Trophoblast cell (in vitro differentiated cells and primary cell): ENCODE measurements around the gene GNAO1.
A peak's percentile ranks its signal among the peaks of the same experiment; 100 is the strongest.

Source experiments
- DNase-seq, 2 donors: peaks; one replicate each; pipeline ENCODE4 v3.0.0-alpha.2; 2016
- H2AFZ ChIP-seq: 2 replicates; pipeline ENCODE4 v1.6.1; 2013; ENCODE audit warnings: low read length, moderate library complexity, mild to moderate bottlenecking; ENCODE audit not compliant: insufficient read depth, poor library complexity
- H2AK5ac ChIP-seq: 2 replicates; pipeline ENCODE4 v1.6.1; 2013; ENCODE audit warnings: mild to moderate bottlenecking, low read length
- H2BK120ac ChIP-seq: 2 replicates; pipeline ENCODE4 v1.6.1; 2013; ENCODE audit warnings: low read length, mild to moderate bottlenecking, moderate library complexity; ENCODE audit not compliant: insufficient read depth, poor library complexity
- H2BK12ac ChIP-seq: 2 replicates; pipeline ENCODE4 v1.6.1; 2013; ENCODE audit warnings: mild to moderate bottlenecking, low read length, moderate library complexity
- H2BK5ac ChIP-seq: 2 replicates; pipeline ENCODE4 v1.6.1; 2013; ENCODE audit warnings: low read length, low read depth, moderate library complexity, mild to moderate bottlenecking; ENCODE audit not compliant: poor library complexity
- H3K14ac ChIP-seq: 2 replicates; pipeline ENCODE4 v1.6.1; 2013; ENCODE audit warnings: mild to moderate bottlenecking, low read length
- H3K18ac ChIP-seq: 2 replicates; pipeline ENCODE4 v1.6.1; 2013; ENCODE audit warnings: mild to moderate bottlenecking, low read length
- H3K23ac ChIP-seq: 2 replicates; pipeline ENCODE4 v1.6.1; 2013; ENCODE audit warnings: low read length
- H3K27ac ChIP-seq: 2 replicates; pipeline ENCODE4 v1.5.1; 2013; ENCODE audit warnings: low read depth, mild to moderate bottlenecking, inconsistent platforms, low read length, moderate library complexity
- H3K27me3 ChIP-seq: 2 replicates; pipeline ENCODE4 v1.6.1; 2013; ENCODE audit warnings: inconsistent platforms, mild to moderate bottlenecking, low read length, moderate library complexity; ENCODE audit not compliant: insufficient read depth
- H3K36me3 ChIP-seq, 2 experiments: 1 replicate in 1 of 2; 2 replicates in 1 of 2; pipeline ENCODE4 v1.6.1; 2013; ENCODE audit warnings: low read length in 2 of 2, mild to moderate bottlenecking in 2 of 2, moderate library complexity in 1 of 2; ENCODE audit not compliant: insufficient read depth in 2 of 2, control insufficient read depth in 1 of 2
- H3K4ac ChIP-seq: 2 replicates; pipeline ENCODE4 v1.6.1; 2013; ENCODE audit warnings: low read depth, mild to moderate bottlenecking, low read length, moderate library complexity
- H3K4me1 ChIP-seq, 2 experiments: 1 replicate in 1 of 2; 2 replicates in 1 of 2; pipeline ENCODE4 v1.6.1; 2013; ENCODE audit warnings: low read length in 2 of 2, mild to moderate bottlenecking in 2 of 2, moderate library complexity in 1 of 2; ENCODE audit not compliant: insufficient read depth in 2 of 2, control insufficient read depth in 1 of 2
- H3K4me2 ChIP-seq: 2 replicates; pipeline ENCODE4 v1.6.1; 2013; ENCODE audit warnings: inconsistent platforms, mild to moderate bottlenecking, low read length, moderate library complexity
- H3K4me3 ChIP-seq: 2 replicates; pipeline ENCODE4 v1.5.1; 2013; ENCODE audit warnings: mild to moderate bottlenecking, low read depth, low read length, inconsistent platforms
- H3K79me1 ChIP-seq: one replicate; pipeline ENCODE4 v1.6.1; 2013; ENCODE audit warnings: low read length
- H3K79me2 ChIP-seq: 2 replicates; pipeline ENCODE4 v1.6.1; 2013; ENCODE audit warnings: low read length, mild to moderate bottlenecking; ENCODE audit not compliant: control insufficient read depth, insufficient read depth, poor library complexity
- H3K9ac ChIP-seq: 2 replicates; pipeline ENCODE4 v1.6.1; 2013; ENCODE audit warnings: mild to moderate bottlenecking, low read length
- H3K9me3 ChIP-seq: 2 replicates; pipeline ENCODE4 v1.6.1; 2013; ENCODE audit warnings: low read depth, mild to moderate bottlenecking, control low read depth, inconsistent platforms, low read length; ENCODE audit not compliant: insufficient read depth
- H4K12ac ChIP-seq: 2 replicates; pipeline ENCODE4 v1.6.1; 2013; ENCODE audit warnings: low read depth, mild to moderate bottlenecking, low read length, moderate library complexity
- H4K8ac ChIP-seq: 2 replicates; pipeline ENCODE4 v1.6.1; 2013; ENCODE audit warnings: low read depth, mild to moderate bottlenecking, low read length, moderate library complexity
- H4K91ac ChIP-seq: one replicate; pipeline ENCODE4 v1.6.1; 2013; ENCODE audit warnings: low read depth, mild to moderate bottlenecking, low read length, moderate library complexity
- WGBS: extraction: QIAGEN DNeasy Blood & Tissue Kit; methylation state at CpG from one replicate; pipeline ENCODE4 v1.1.7; 2013; ENCODE audit warnings: missing lambda C conversion rate; ENCODE audit not compliant: insufficient read length, insufficient coverage; ENCODE audit errors: extremely low coverage; 5-methylcytosine and 5-hydroxymethylcytosine counted together

The GNAO1 gene

GRCh38 chr16:56269281-56269680 is 78.0 kb downstream of the GNAO1 start:
- Histone ChIP-seq H4K8ac (no peak overlapping the region), H3K18ac (peak overlapping the region; percentile 9), H2BK5ac (no peak overlapping the region), H2AK5ac (no peak overlapping the region), H3K4ac (no peak overlapping the region), H3K79me2 (no peaks in the 10 kb centered on the region), H3K23ac (no peak overlapping the region), H3K9me3 (peaks cover 4% of the 10 kb centered on the region), H2AFZ (no peak overlapping the region), H3K4me1 (peaks cover 22 to 27% of the 10 kb centered on the region in 2 experiments), H3K9ac (no peak overlapping the region), H3K14ac (no peak overlapping the region), H3K36me3 (no peaks in the 10 kb centered on the region), H4K91ac (peak overlapping the region; percentile 10), H2BK120ac (peak overlapping the region; percentile 3), H4K12ac (no peak overlapping the region), H3K27ac (no peak overlapping the region), H3K79me1 (peaks cover 9% of the 10 kb centered on the region), H3K27me3 (no peaks in the 10 kb centered on the region), H3K4me2 (no peak overlapping the region), H2BK12ac (peak overlapping the region; percentile 32), H3K4me3 (no peak overlapping the region)
- no CpG with 5 or more reads among the region's 13 CpGs for WGBS
- DNase-seq: no peak

- no peak for DNase-seq
- no peak overlapping the region for H3K4ac ChIP-seq
- H4K12ac ChIP-seq: no peak overlapping the region
- H3K4me3 ChIP-seq: no peak overlapping the region
- H2AK5ac ChIP-seq: no peak overlapping the region
- peak overlapping the region; percentile 11 for H3K18ac ChIP-seq
- H3K27me3 ChIP-seq: no peaks in the 10 kb centered on the region
- peak overlapping the region; percentile 27 for H4K91ac ChIP-seq
- peaks cover 7% of the 10 kb centered on the region for H3K79me1 ChIP-seq
- H3K27ac ChIP-seq: peak overlapping the region; percentile 9
- H3K36me3 ChIP-seq: no peaks in the 10 kb centered on the region
- no peak overlapping the region for H2BK12ac ChIP-seq
- no peak overlapping the region for H3K14ac ChIP-seq
- no CpG with 5 or more reads among the region's 7 CpGs for WGBS
- H3K4me2 ChIP-seq: no peak overlapping the region
- peak overlapping the region; percentile 62 for H2BK120ac ChIP-seq
- no peak overlapping the region for H4K8ac ChIP-seq
- H3K9me3 ChIP-seq: peaks cover 4% of the 10 kb centered on the region
- H3K4me1 ChIP-seq: peaks cover 20 to 24% of the 10 kb centered on the region in 2 experiments
- H2BK5ac ChIP-seq: no peak overlapping the region
- H3K79me2 ChIP-seq: no peaks in the 10 kb centered on the region
- H2AFZ ChIP-seq: no peak overlapping the region
- H3K23ac ChIP-seq: no peak overlapping the region
- no peak overlapping the region for H3K9ac ChIP-seq
These were observed 78.8 kb downstream of the GNAO1 start for GRCh38 chr16:56269811-56270684.

- no CpG with 5 or more reads among the region's 3 CpGs for WGBS
- Histone ChIP-seq H2BK120ac (no peak overlapping the region), H3K4me1 (peaks cover 18 to 22% of the 10 kb centered on the region in 2 experiments), H3K14ac (no peak overlapping the region), H2BK5ac (no peak overlapping the region), H3K23ac (no peak overlapping the region), H4K12ac (no peak overlapping the region), H3K79me2 (no peaks in the 10 kb centered on the region), H4K8ac (no peak overlapping the region), H4K91ac (no peak overlapping the region), H3K79me1 (peaks cover 6% of the 10 kb centered on the region), H3K27ac (no peak overlapping the region), H3K36me3 (no peaks in the 10 kb centered on the region), H2BK12ac (no peak overlapping the region), H3K4ac (no peak overlapping the region), H3K4me2 (no peak overlapping the region), H3K4me3 (no peak overlapping the region), H3K18ac (no peak overlapping the region), H2AK5ac (no peak overlapping the region), H3K27me3 (no peaks in the 10 kb centered on the region), H3K9me3 (peaks cover 4% of the 10 kb centered on the region), H3K9ac (no peak overlapping the region), H2AFZ (no peak overlapping the region)
- no peak for DNase-seq
These were observed 79.5 kb downstream of the GNAO1 start for GRCh38 chr16:56270828-56271227.

- Histone ChIP-seq H3K18ac (no peak overlapping the region), H2BK12ac (no peak overlapping the region), H3K9me3 (peaks cover 4% of the 10 kb centered on the region), H2AK5ac (no peak overlapping the region), H4K8ac (no peak overlapping the region), H3K36me3 (no peaks in the 10 kb centered on the region), H2AFZ (no peak overlapping the region), H3K79me2 (no peaks in the 10 kb centered on the region), H3K9ac (no peak overlapping the region), H3K14ac (no peak overlapping the region), H3K4me1 (peaks cover 13 to 18% of the 10 kb centered on the region in 2 experiments), H3K79me1 (peaks cover 6% of the 10 kb centered on the region), H3K4ac (no peak overlapping the region), H4K91ac (no peak overlapping the region), H2BK5ac (no peak overlapping the region), H3K27me3 (no peaks in the 10 kb centered on the region), H3K4me2 (no peak overlapping the region), H2BK120ac (no peak overlapping the region), H3K4me3 (no peak overlapping the region), H3K23ac (no peak overlapping the region), H4K12ac (no peak overlapping the region), H3K27ac (no peak overlapping the region)
- no peak for DNase-seq
These were observed 81.2 kb downstream of the GNAO1 start for GRCh38 chr16:56272583-56272894.
